ENCODE data around the gene CCDC170.

GRCh38 chr6:151488226-151488625 lies 5.6 kb upstream of the CCDC170 start:
- TF ChIP-seq CTCF (IDR thresholded peaks at IDR 0.05; ENCODE audit: insufficient read depth, low read depth, low read length) (no peak), EZH2 (IDR thresholded peaks at IDR 0.05; ENCODE audit: insufficient read depth, low read length) (no peak)
